Vagina (tissue), 2 donors: ENCODE results near the gene ZNF70. TPM values are rescaled to one million over a fixed set of nuclear protein-coding genes. Genes with fewer than 3 reads are reported as not detected.

ENCODE experiments used
- DNase-seq, 2 donors: peaks; one replicate each; pipeline ENCODE4 v3.0.0-alpha.2; 2017; ENCODE audit errors: extremely low spot score in 2 of 2
- H3K27ac ChIP-seq: fragments of 200-600 bp; sonication (generic); one replicate; pipeline ENCODE4 v1.5.1; 2019
- H3K27me3 ChIP-seq: fragments of 200-600 bp; sonication (generic); one replicate; pipeline ENCODE4 v1.5.1; 2019
- H3K36me3 ChIP-seq, 2 donors: fragments of 200-600 bp; sonication (generic); one replicate each; pipeline ENCODE4 v1.5.1; 2017 to 2019
- H3K4me1 ChIP-seq: fragments of 200-600 bp; sonication (generic); one replicate; pipeline ENCODE4 v1.5.1; 2019
- H3K4me3 ChIP-seq, 2 donors: fragments of 200-600 bp; sonication (generic); 1 replicate in 1 of 2; 2 replicates in 1 of 2; pipeline ENCODE4 v1.5.1; 2016 to 2019
- H3K9me3 ChIP-seq: fragments of 200-600 bp; sonication (generic); one replicate; pipeline ENCODE4 v1.5.1; 2019
- CTCF ChIP-seq, 3 experiments: fragments of 450-650 bp in 2 of 3; fragments of 200-600 bp in 1 of 3; sonication (generic) in 1 of 3; IDR thresholded peaks; one replicate each; pipeline ENCODE4 v1.5.1; 2017 to 2019; ENCODE audit warnings: antibody characterized with exemption in 3 of 3, mild to moderate bottlenecking in 2 of 3, moderate library complexity in 2 of 3
- POLR2A ChIP-seq, 2 donors: fragments of 450-650 bp; IDR thresholded peaks; one replicate each; pipeline ENCODE4 v1.6.1; 2017; ENCODE audit warnings: antibody characterized with exemption in 2 of 2, mild to moderate bottlenecking in 2 of 2, moderate library complexity in 2 of 2
- POLR2AphosphoS5 ChIP-seq, 2 donors: sonication (generic); formaldehyde crosslinking; IDR thresholded peaks; one replicate each; pipeline ENCODE4 v1.9.0; 2017; ENCODE audit warnings: antibody characterized with exemption in 2 of 2, mild to moderate bottlenecking in 2 of 2, low read depth in 1 of 2; ENCODE audit not compliant: insufficient read depth in 1 of 2
- intact Hi-C: fragments of 100-400 bp; cut with DNase I; formaldehyde crosslinking; loops from one replicate; pipeline ENCODE4 v1.15.1; 2023
- total RNA-seq: library from RNA; depleted of rRNA; stranded (reverse); fragments of >200 nt; gene quantifications from one replicate; pipeline ENCODE4 v1.2.3, GENCODE V29; 2016

Gene ZNF70
- total RNA-seq, 1 donor from 2014 or later, result 4.9 TPM

- peak overlapping the region; percentile 67 for H3K27ac ChIP-seq
- no peak overlapping the region for H3K4me3 ChIP-seq
- TF ChIP-seq POLR2A (IDR thresholded peaks at IDR 0.05), result no peak
- TF ChIP-seq POLR2AphosphoS5 (IDR thresholded peaks at IDR 0.05; ENCODE audit: insufficient read depth in 1 of 2, low read depth in 1 of 2), result peak; percentile 60 to 82
- no peak for TF ChIP-seq CTCF (IDR thresholded peaks at IDR 0.05)
- H3K4me1 ChIP-seq, result peaks cover 62% of the 10 kb centered on the region
- H3K27me3 ChIP-seq, result no peaks in the 10 kb centered on the region
- no peaks in the 10 kb centered on the region for H3K9me3 ChIP-seq
- peaks cover 0 to 30% of the 10 kb centered on the region in 2 donors for H3K36me3 ChIP-seq
- no peak for DNase-seq
- intact Hi-C loops, result no loop called here
Measured at GRCh38 chr22:23790819-23791737, 40.2 kb upstream of the ZNF70 start.

GRCh38 chr22:23789638-23790037 lies 38.7 kb upstream of the ZNF70 start:
- no peak for TF ChIP-seq CTCF (IDR thresholded peaks at IDR 0.05)
- no peak for TF ChIP-seq POLR2A (IDR thresholded peaks at IDR 0.05)
- TF ChIP-seq POLR2AphosphoS5 (IDR thresholded peaks at IDR 0.05; ENCODE audit: insufficient read depth in 1 of 2, low read depth in 1 of 2), result no peak
- Histone ChIP-seq H3K4me3 (no peak overlapping the region), H3K4me1 (peaks cover 66% of the 10 kb centered on the region), H3K27me3 (no peaks in the 10 kb centered on the region), H3K36me3 (peaks cover 0 to 16% of the 10 kb centered on the region in 2 donors), H3K27ac (peak overlapping the region; percentile 39), H3K9me3 (no peaks in the 10 kb centered on the region)
- no peak for DNase-seq
- intact Hi-C loops, result no loop called here

GRCh38 chr22:23789121-23789520 lies 38.2 kb upstream of the ZNF70 start:
- intact Hi-C loops, result no loop called here
- H3K4me1 ChIP-seq, result peaks cover 66% of the 10 kb centered on the region
- H3K27ac ChIP-seq, result peak overlapping the region; percentile 39
- DNase-seq, result no peak
- TF ChIP-seq CTCF (IDR thresholded peaks at IDR 0.05), result no peak
- TF ChIP-seq POLR2AphosphoS5 (IDR thresholded peaks at IDR 0.05; ENCODE audit: insufficient read depth in 1 of 2, low read depth in 1 of 2), result no peak
- no peak for TF ChIP-seq POLR2A (IDR thresholded peaks at IDR 0.05)
- H3K27me3 ChIP-seq, result no peaks in the 10 kb centered on the region
- no peaks in the 10 kb centered on the region for H3K9me3 ChIP-seq
- H3K4me3 ChIP-seq, result no peak overlapping the region
- peaks cover 0 to 11% of the 10 kb centered on the region in 2 donors for H3K36me3 ChIP-seq

GRCh38 chr22:23787910-23788309 lies 37.0 kb upstream of the ZNF70 start:
- TF ChIP-seq POLR2A (IDR thresholded peaks at IDR 0.05), result no peak
- no peak for TF ChIP-seq CTCF (IDR thresholded peaks at IDR 0.05)
- TF ChIP-seq POLR2AphosphoS5 (IDR thresholded peaks at IDR 0.05; ENCODE audit: insufficient read depth in 1 of 2, low read depth in 1 of 2), result no peak
- Histone ChIP-seq H3K27me3 (no peaks in the 10 kb centered on the region), H3K36me3 (no peaks in the 10 kb centered on the region), H3K4me3 (peak overlapping the region; percentile 88 to 93), H3K27ac (peak overlapping the region; percentile 100), H3K9me3 (no peaks in the 10 kb centered on the region), H3K4me1 (peaks cover 66% of the 10 kb centered on the region)
- no peak for DNase-seq
- intact Hi-C loops, result no loop called here

- peak overlapping the region; percentile 88 to 93 for H3K4me3 ChIP-seq
- H3K27me3 ChIP-seq, result no peaks in the 10 kb centered on the region
- DNase-seq, result no peak
- TF ChIP-seq POLR2AphosphoS5 (IDR thresholded peaks at IDR 0.05; ENCODE audit: insufficient read depth in 1 of 2, low read depth in 1 of 2) (no peak), POLR2A (IDR thresholded peaks at IDR 0.05) (no peak), CTCF (IDR thresholded peaks at IDR 0.05) (no peak)
- intact Hi-C loops, result no loop called here
- peak overlapping the region; percentile 100 for H3K27ac ChIP-seq
- peaks cover 66% of the 10 kb centered on the region for H3K4me1 ChIP-seq
- no peaks in the 10 kb centered on the region for H3K36me3 ChIP-seq
- no peaks in the 10 kb centered on the region for H3K9me3 ChIP-seq
Measured at GRCh38 chr22:23787600-23787896, 36.6 kb upstream of the ZNF70 start.
